Spleen (tissue), 11 donors: ENCODE measurements around the gene RAP1GAP. TPM values are rescaled to one million over a fixed set of nuclear protein-coding genes. Genes with fewer than 3 reads are reported as not detected.

Experiments
- DNase-seq: peaks from one replicate; pipeline ENCODE4 v3.0.0-alpha.2; 2020
- H3K27ac ChIP-seq, 8 donors: fragments of 200-600 bp; sonication (generic) in 7 of 8; 1 replicate in 4 of 8; 2 replicates in 4 of 8; pipeline versions ENCODE4 v1.5.0 to v1.8.0; 2016 to 2021; ENCODE audit warnings: inconsistent platforms in 4 of 8, mild to moderate bottlenecking in 4 of 8, moderate library complexity in 1 of 8
- H3K27me3 ChIP-seq, 7 donors: fragments of 200-600 bp; sonication (generic) in 6 of 7; replicated peaks in 1 of 7; 1 replicate in 4 of 7; 2 replicates in 3 of 7; pipeline versions ENCODE4 v1.5.0 to v1.8.0; 2016 to 2021; ENCODE audit warnings: inconsistent platforms in 3 of 7, mild to moderate bottlenecking in 1 of 7
- H3K36me3 ChIP-seq, 6 donors: fragments of 200-600 bp; sonication (generic) in 5 of 6; 1 replicate in 4 of 6; 2 replicates in 2 of 6; pipeline versions ENCODE4 v1.5.0 to v1.8.0; 2016 to 2021; ENCODE audit warnings: inconsistent platforms in 2 of 6
- H3K4me1 ChIP-seq, 6 donors: fragments of 200-600 bp; sonication (generic) in 5 of 6; 1 replicate in 3 of 6; 2 replicates in 3 of 6; pipeline versions ENCODE4 v1.5.0 to v1.8.0; 2016 to 2021; ENCODE audit warnings: inconsistent platforms in 3 of 6
- H3K4me3 ChIP-seq, 8 donors: fragments of 200-600 bp; sonication (generic) in 7 of 8; 1 replicate in 4 of 8; 2 replicates in 4 of 8; pipeline versions ENCODE4 v1.5.0 to v1.8.0; 2016 to 2021; ENCODE audit warnings: inconsistent platforms in 4 of 8, mild to moderate bottlenecking in 4 of 8, moderate library complexity in 2 of 8
- H3K9me3 ChIP-seq, 8 donors: fragments of 200-600 bp; sonication (generic) in 7 of 8; 1 replicate in 4 of 8; 2 replicates in 4 of 8; pipeline versions ENCODE4 v1.5.0 to v1.8.0; 2016 to 2021; ENCODE audit warnings: inconsistent platforms in 4 of 8
- POLR2A ChIP-seq, 3 donors: fragments of 450-650 bp; IDR thresholded peaks; one replicate each; pipeline ENCODE4 v1.5.1; 2017; ENCODE audit warnings: antibody characterized with exemption in 3 of 3, mild to moderate bottlenecking in 1 of 3
- POLR2AphosphoS5 ChIP-seq, 3 donors: sonication (generic); formaldehyde crosslinking; IDR thresholded peaks; one replicate each; pipeline ENCODE4 v1.5.1; 2017; ENCODE audit warnings: antibody characterized with exemption in 3 of 3
- WGBS, 5 donors: extraction: QIAGEN DNeasy Blood & Tissue Kit in 3 of 5; methylation state at CpG; one replicate each; pipeline versions ENCODE4 v1.1.5 to v1.1.7; 2013 to 2018; 5-methylcytosine and 5-hydroxymethylcytosine counted together
- intact Hi-C: fragments of 100-400 bp; cut with DNase I; formaldehyde crosslinking; loops from one replicate; pipeline ENCODE4 v1.15.0; 2023; ENCODE audit warnings: low total_unique reads
- polyA plus RNA-seq, 3 donors: library from polyadenylated mRNA; stranded (reverse); fragments of 200-250 nt; gene quantifications; one replicate each; pipeline ENCODE4 v1.2.1, GENCODE V29; 2013
- total RNA-seq, 7 donors: library from RNA; depleted of rRNA in 3 of 7; stranded (reverse); fragments of >200 nt in 3 of 7; fragmentation: NEBNext Ultra II Directional in 4 of 7; extraction: Animal tissue kit (Norgen Biotek cat#: 25700) in 4 of 7; gene quantifications; one replicate each; pipeline versions ENCODE4 v1.1.0 to v1.2.1, GENCODE V29; 2016 to 2021
- TF ChIP-seq, protein P1 (sequence below), 11 experiments: fragments of 200-600 bp in 7 of 11; fragments of 450-650 bp in 4 of 11; sonication (generic) in 4 of 11; IDR thresholded peaks in 8 of 11; conservative IDR thresholded peaks in 3 of 11; 1 replicate in 7 of 11; 2 replicates in 4 of 11; pipeline versions ENCODE4 v1.4.0 to v1.8.0; 2016 to 2021; ENCODE audit warnings: antibody characterized with exemption in 11 of 11, inconsistent platforms in 4 of 11, mild to moderate bottlenecking in 1 of 11
- donor health status: healthy with polysubstance abuse.
- donor health status: DM: no; HTN: no; CAD: no; lungs with moderate emphysema.
- donor health status: DM: no; HTN: no; CAD: no.
- donor health status: Bipolar disorder and iron deficiency.
- donor health status: healthy.
- donor health status: DM: no; HTN: no; CAD: no.
- donor health status: DM: yes; HTN: yes; CAD: no.

The RAP1GAP gene
- total and polyA plus RNA-seq, 10 donors, result 0.30 to 12.1 (median 0.86) TPM

DNA sequence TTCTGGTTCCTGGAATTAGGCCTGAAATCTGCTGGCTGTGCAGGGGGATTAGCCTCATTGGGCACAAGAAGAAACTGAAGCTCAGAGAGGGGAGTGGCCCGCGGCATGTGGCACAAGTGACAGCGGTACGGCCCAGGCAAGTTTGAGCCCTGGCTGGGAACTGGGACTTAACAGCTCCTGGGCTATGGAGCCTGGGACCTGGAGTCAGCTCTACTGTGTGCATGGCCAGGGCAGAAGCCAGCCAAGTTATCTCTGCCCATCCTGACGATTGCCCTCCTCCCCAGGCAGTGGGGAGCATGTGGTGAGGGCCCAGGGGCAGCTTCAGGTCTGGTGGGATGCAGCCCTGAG, 98.7 kb downstream of the RAP1GAP start:
- Histone ChIP-seq H3K27ac (no peak overlapping the region), H3K4me1 (peaks cover 0 to 20% (median 12%) of the 10 kb centered on the region in 6 donors), H3K36me3 (peaks cover 0 to 75% (median 0%) of the 10 kb centered on the region in 6 donors), H3K27me3 (peaks cover 0 to 28% (median 7%) of the 10 kb centered on the region in 7 donors), H3K9me3 (peaks cover 0 to 6% (median 0%) of the 10 kb centered on the region in 8 donors), H3K4me3 (no peak overlapping the region)
- TF ChIP-seq POLR2A (IDR thresholded peaks at IDR 0.05), result no peak
- TF ChIP-seq POLR2AphosphoS5 (IDR thresholded peaks at IDR 0.05), result no peak
- TF ChIP-seq, protein P1, sequence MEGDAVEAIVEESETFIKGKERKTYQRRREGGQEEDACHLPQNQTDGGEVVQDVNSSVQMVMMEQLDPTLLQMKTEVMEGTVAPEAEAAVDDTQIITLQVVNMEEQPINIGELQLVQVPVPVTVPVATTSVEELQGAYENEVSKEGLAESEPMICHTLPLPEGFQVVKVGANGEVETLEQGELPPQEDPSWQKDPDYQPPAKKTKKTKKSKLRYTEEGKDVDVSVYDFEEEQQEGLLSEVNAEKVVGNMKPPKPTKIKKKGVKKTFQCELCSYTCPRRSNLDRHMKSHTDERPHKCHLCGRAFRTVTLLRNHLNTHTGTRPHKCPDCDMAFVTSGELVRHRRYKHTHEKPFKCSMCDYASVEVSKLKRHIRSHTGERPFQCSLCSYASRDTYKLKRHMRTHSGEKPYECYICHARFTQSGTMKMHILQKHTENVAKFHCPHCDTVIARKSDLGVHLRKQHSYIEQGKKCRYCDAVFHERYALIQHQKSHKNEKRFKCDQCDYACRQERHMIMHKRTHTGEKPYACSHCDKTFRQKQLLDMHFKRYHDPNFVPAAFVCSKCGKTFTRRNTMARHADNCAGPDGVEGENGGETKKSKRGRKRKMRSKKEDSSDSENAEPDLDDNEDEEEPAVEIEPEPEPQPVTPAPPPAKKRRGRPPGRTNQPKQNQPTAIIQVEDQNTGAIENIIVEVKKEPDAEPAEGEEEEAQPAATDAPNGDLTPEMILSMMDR (IDR thresholded peaks at IDR 0.05 in 8 of 11, conservative IDR thresholded peaks at IDR 0.05 in 3 of 11), result no peak
- intact Hi-C loops, result loop anchor here (10.0 kb wide), 1 partner anchor 56 kb away; no protein-coding TSS in a partner anchor
- no peak for DNase-seq
- 57 to 92% (median 87%) methylated on average over 1 to 5 of the region's 5 CpGs for WGBS, 5 donors

DNA sequence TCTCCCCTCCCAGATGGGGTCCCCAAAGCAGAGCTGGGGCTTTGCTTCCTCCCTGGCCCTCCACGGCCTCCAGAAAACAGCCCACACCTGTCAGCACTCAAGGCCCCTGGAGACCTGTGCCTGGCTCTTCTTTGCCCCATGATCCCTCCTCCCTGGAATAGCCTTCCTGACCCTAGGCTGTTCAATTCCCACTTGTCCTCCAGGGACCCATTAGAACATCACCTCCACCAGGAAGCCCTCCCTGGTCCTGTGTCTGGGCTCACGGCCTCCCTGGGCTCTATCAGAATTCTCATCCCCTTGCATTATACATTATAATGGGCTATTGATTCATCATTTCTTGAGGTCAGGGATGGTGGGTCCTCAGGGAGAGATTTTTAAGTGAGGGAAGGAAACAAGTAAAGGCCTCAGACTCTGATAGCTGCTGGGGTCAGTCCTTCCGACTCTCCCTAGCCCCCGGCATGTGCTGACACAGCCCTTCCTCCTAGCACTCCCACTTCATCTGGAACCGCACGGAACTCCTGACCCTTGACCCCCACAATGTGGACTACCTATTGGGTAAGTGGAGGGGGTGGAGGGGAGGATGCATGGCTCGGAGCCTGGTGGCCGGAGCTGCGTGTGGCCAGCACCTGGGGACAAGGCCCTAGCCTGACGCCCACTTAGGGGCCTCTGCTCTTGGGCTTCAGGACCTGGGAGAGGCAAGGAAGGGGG, 99.2 kb downstream of the RAP1GAP start:
- intact Hi-C loops, result loop anchor here (10.0 kb wide), 1 partner anchor 55 kb away; no protein-coding TSS in a partner anchor

GRCh38 chr1:21568809-21569385, 100.3 kb downstream of the RAP1GAP start:
- Histone ChIP-seq H3K27ac (no peak overlapping the region), H3K4me1 (peaks cover 0 to 9% (median 2%) of the 10 kb centered on the region in 6 donors), H3K9me3 (peaks cover 0 to 6% (median 0%) of the 10 kb centered on the region in 8 donors), H3K4me3 (no peak overlapping the region), H3K36me3 (peaks cover 0 to 89% (median 0%) of the 10 kb centered on the region in 6 donors), H3K27me3 (peaks cover 0 to 12% (median 0%) of the 10 kb centered on the region in 7 donors)
- intact Hi-C loops, result no loop called here
- TF ChIP-seq POLR2A (IDR thresholded peaks at IDR 0.05) (no peak), POLR2AphosphoS5 (IDR thresholded peaks at IDR 0.05) (no peak)
- TF ChIP-seq, protein P1 (IDR thresholded peaks at IDR 0.05 in 8 of 11, conservative IDR thresholded peaks at IDR 0.05 in 3 of 11), result no peak
- WGBS, 5 donors, result 59 to 78% (median 76%) methylated on average over 9 to 10 of the region's 10 CpGs
- no peak for DNase-seq

More for the DNA sequence above, 99.2 kb downstream of the RAP1GAP start:
- Histone ChIP-seq H3K9me3 (peaks cover 0 to 6% (median 0%) of the 10 kb centered on the region in 8 donors), H3K27me3 (peaks cover 0 to 23% (median 7%) of the 10 kb centered on the region in 7 donors), H3K36me3 (peaks cover 0 to 78% (median 0%) of the 10 kb centered on the region in 6 donors), H3K4me1 (peaks cover 0 to 20% (median 12%) of the 10 kb centered on the region in 6 donors), H3K4me3 (no peak overlapping the region), H3K27ac (no peak overlapping the region)
- no peak for DNase-seq
- WGBS, 5 donors, result 60 to 83% (median 70%) methylated on average over 10 of the region's 10 CpGs
- TF ChIP-seq, protein P1 (IDR thresholded peaks at IDR 0.05 in 8 of 11, conservative IDR thresholded peaks at IDR 0.05 in 3 of 11), result no peak
- TF ChIP-seq POLR2A (IDR thresholded peaks at IDR 0.05) (no peak), POLR2AphosphoS5 (IDR thresholded peaks at IDR 0.05) (no peak)
